ENCODE measurements around the gene OR10J5. TPM values are rescaled to one million over a fixed set of nuclear protein-coding genes. Genes with fewer than 3 reads are reported as not detected.

The OR10J5 gene
- total and polyA plus RNA-seq, 2 of the 4 experiments (the other 2 are of a cell fraction) = not detected

GRCh38 chr1:159508951-159509350 is 26.9 kb downstream of the OR10J5 start:
- no peak overlapping the region for H4K5ac ChIP-seq (ENCODE audit: low read depth, low read length)
- POLR2A ChIA-PET (ENCODE audit: unreplicated experiment) = no interaction called here
- no peak for ATAC-seq (ENCODE audit: low read depth)
- no peaks in the 10 kb centered on the region for H3K79me1 ChIP-seq (ENCODE audit: low read depth in 1 of 2, low read length in 2 of 2)
- DNase-seq = no peak
- no peak overlapping the region for H3K9ac ChIP-seq (ENCODE audit: low read depth, low read length)
- H3K4me2 ChIP-seq (ENCODE audit: low read depth, low read length) = no peak overlapping the region
- peaks cover 3% of the 10 kb centered on the region; the same call in 1 of the 2 replicates for H3K9me3 ChIP-seq (ENCODE audit: control insufficient read depth, insufficient read depth, low read length)
- no peak overlapping the region for H3K4ac ChIP-seq (ENCODE audit: low read depth, low read length)
- CTCF ChIA-PET = no interaction called here
- no TSS peak for BruUV-seq (replicated peaks)
- H4K20me1 ChIP-seq (ENCODE audit: insufficient read depth, low read length) = no peaks in the 10 kb centered on the region
- no peak overlapping the region for H2AFZ ChIP-seq (replicated peaks; ENCODE audit: low read length, poor library complexity)
- dilution Hi-C loops (cut with HindIII; ENCODE audit: low sequenced_read_pairs, unreplicated experiment) (no loop called here), intact Hi-C loops (cut with micrococcal nuclease) (no loop called here), in situ Hi-C loops (cut with MboI; ENCODE audit: low sequenced_read_pairs) (no loop called here)
- no peak overlapping the region for H4K91ac ChIP-seq (ENCODE audit: insufficient read depth, low read depth, low read length)
- H2BK15ac ChIP-seq (ENCODE audit: low read depth, low read length) = no peak overlapping the region
- no peak overlapping the region for H3K56ac ChIP-seq (ENCODE audit: extremely low read depth, insufficient read depth, low read length)
- H3K18ac ChIP-seq (ENCODE audit: low read depth, low read length) = no peak overlapping the region
- H2BK20ac ChIP-seq (ENCODE audit: low read depth, low read length) = no peak overlapping the region
- no peak overlapping the region for H4K8ac ChIP-seq (ENCODE audit: low read depth in 2 of 2, low read length in 2 of 2)
- no peak overlapping the region for H2AK9ac ChIP-seq (replicated peaks; ENCODE audit: low read depth, low read length, poor library complexity)
- no peak overlapping the region for H2AK5ac ChIP-seq (ENCODE audit: low read depth, low read length)
- no peak overlapping the region for H3K27ac ChIP-seq (ENCODE audit: insufficient read depth, low read length)
- WGBS, 2 experiments (ENCODE audit: extremely low coverage in 2 of 2, insufficient read length in 1 of 2) = no CpG with 5 or more reads among the region's 4 CpGs
- H3K23ac ChIP-seq (ENCODE audit: low read depth, low read length) = no peak overlapping the region
- H3K14ac ChIP-seq (replicated peaks; ENCODE audit: low read depth, low read length) = no peak overlapping the region
- no peak overlapping the region for H2BK120ac ChIP-seq (ENCODE audit: low read depth, low read length)
- H3K27me3 ChIP-seq (ENCODE audit: control insufficient read depth, insufficient read depth, low read length) = no peaks in the 10 kb centered on the region
- no peak overlapping the region for H3K4me3 ChIP-seq (ENCODE audit: insufficient read depth, low read depth, low read length)
- H3K4me1 ChIP-seq (ENCODE audit: control insufficient read depth, insufficient read depth, low read length) = no peaks in the 10 kb centered on the region
- TF ChIP-seq RCOR1 (IDR thresholded peaks at IDR 0.05; ENCODE audit: insufficient replicate concordance, low read length) = no peak
- no peak for TF ChIP-seq MAZ (IDR thresholded peaks at IDR 0.05; ENCODE audit: borderline replicate concordance, low read depth, low read length)
- TF ChIP-seq RFX5 (IDR thresholded peaks at IDR 0.05; ENCODE audit: low read depth, low read length) = no peak
- TF ChIP-seq BHLHE40 (IDR thresholded peaks at IDR 0.05; ENCODE audit: low read depth, low read length) = no peak
- no peak overlapping the region for H2BK5ac ChIP-seq (ENCODE audit: low read depth, low read length, poor library complexity, severe bottlenecking)
- H3K36me3 ChIP-seq (ENCODE audit: control insufficient read depth, insufficient read depth, low read length) = no peaks in the 10 kb centered on the region
- no peaks in the 10 kb centered on the region for H3K9me1 ChIP-seq (ENCODE audit: insufficient read depth, low read length)

All from IMR-90 (cell line).